ENCODE data around the gene TOMM6.

Gene TOMM6

DNA sequence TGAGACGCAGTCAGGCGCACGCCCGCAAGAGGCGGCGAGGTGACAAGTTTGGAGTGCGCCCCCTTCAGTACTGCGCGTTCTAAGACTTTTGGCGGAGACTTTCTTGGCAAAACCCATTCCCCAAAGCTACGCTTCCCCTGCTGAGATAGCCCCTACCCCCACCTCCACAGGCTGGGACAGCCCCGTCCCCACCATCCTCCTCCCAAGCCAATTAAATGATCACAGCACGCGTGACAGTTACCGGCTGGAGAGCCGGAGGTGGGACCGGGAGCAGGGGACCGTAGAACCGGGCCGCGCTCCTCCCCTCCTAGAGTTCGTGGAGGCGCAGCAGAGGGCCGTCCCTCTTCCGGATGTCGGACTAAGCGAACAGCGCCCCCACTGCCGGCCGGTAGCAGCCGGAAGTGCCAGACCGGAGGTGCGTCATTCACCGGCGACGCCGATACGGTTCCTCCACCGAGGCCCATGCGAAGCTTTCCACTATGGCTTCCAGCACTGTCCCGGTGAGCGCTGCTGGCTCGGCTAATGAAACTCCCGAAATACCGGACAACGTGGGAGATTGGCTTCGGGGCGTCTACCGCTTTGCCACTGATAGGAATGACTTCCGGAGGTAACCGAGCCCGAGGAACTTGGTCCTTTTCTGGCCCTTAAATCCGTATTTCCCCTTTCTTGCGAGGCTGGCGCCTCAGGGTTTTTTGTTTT lies at the start of gene TOMM6:
TSS of gene TOMM6 (plus strand) at position 476 of the 699 bp plus-strand sequence. CDS start at position 480, 4 bp downstream.
- in situ Hi-C loops (cut with HindIII; ENCODE audit: low sequenced_read_pairs) = loop anchor here (5.0 to 25.0 kb wide), 4 partner anchors 70 to 250 kb away; partner anchors contain the start of gene CCND3

DNA sequence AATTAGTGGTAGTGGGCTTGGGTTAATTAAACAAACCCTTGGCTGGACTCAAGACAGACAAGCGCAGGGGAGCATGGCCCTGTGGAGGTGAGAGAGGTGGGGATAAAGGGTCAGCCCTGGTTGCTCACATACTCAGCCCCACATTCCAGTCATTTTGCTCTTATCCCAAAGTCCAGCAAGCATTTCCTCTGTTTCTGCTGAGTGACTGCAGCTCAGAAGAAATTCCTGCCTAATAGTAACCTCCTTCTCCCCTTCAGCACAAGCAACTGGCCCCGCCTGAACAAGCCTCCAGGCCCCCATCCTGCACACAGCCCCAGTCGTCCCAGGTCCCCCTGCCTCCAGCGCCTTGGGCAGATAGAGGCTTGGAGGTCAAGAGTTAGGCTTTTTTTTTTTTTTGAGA lies 48.5 kb upstream of the TOMM6 start:
- in situ Hi-C loops (cut with HindIII; ENCODE audit: low sequenced_read_pairs) = no loop called here

DNA sequence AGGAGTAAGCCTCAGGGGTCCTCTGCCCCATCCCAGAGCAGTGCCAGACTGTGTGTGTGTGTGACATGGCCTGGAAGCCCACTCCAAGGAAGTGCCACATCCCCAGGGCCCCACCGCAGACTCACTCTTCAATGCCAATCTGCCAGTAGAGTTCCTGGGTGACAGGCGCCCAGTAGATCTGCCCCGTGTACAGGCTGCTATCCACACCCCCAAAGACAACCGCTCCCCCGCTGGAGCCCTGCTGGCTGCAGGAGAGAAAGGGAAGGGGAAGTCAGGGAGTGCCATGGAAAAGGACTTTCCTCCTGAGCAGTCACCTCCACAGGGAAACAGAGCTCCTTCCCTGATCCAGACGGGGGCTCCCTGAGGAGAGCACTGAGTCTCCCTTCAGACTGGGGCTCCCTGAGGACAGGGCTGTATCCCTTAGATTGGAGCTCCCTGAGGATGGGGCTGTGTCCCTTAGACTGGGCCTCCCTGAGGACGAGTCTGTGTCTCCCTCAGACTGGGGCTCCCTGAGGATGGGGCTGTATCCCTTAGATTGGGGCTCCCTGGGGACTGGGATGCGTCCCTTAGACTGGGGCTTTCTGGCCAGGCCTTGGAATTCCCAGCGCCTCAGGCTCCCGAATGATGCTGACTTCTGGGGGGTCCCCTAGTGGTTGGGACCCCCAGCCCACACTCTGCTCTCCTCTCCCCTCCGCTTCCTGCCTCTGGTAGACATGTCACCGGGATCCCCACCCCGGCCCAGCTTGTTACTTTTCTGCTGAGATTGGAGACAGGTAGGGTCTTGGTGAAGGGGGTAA lies 46.9 kb upstream of the TOMM6 start:
- in situ Hi-C loops (cut with HindIII; ENCODE audit: low sequenced_read_pairs) = no loop called here

DNA sequence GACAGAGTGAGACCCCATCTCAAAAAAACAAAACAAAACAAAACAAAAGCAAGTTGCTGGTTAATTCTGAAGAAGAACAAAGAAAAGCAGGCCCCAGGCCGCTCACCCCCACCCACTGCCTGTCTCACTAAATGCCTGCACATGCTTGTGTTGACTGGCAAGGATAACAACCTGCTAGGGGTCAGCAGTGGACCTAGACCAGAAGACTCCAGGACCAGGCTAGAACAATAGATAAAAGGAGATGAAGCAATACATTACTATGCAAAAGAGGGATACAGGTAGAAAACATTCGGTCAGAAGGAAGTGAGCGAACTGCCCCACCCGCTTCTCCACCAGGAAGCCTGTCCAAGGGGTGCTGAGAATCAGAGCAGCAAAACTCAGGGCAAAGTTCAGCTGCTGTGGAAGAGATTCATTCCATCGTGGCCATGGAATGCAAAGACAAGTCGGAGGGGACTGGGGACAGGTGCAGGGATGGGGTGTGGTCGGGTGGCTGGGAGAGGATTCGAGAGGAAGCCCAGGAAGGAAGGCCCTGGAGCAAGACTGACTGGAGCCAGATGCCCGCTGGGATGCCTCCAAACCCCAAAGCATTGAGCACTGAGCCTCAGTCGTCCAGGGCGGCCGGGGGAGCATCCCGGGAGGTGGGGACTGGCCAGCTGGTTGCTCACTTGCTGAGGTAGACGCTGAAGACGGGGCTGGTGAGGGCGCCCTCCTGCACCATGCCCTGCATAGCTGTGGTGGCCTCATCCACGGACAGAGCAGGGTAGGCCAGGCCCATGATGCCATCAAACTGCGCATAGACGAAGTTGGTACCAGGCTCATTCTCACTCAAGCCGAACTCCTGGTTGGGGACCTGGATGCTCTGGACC lies 45.6 kb upstream of the TOMM6 start:
- in situ Hi-C loops (cut with HindIII; ENCODE audit: low sequenced_read_pairs) = no loop called here

DNA sequence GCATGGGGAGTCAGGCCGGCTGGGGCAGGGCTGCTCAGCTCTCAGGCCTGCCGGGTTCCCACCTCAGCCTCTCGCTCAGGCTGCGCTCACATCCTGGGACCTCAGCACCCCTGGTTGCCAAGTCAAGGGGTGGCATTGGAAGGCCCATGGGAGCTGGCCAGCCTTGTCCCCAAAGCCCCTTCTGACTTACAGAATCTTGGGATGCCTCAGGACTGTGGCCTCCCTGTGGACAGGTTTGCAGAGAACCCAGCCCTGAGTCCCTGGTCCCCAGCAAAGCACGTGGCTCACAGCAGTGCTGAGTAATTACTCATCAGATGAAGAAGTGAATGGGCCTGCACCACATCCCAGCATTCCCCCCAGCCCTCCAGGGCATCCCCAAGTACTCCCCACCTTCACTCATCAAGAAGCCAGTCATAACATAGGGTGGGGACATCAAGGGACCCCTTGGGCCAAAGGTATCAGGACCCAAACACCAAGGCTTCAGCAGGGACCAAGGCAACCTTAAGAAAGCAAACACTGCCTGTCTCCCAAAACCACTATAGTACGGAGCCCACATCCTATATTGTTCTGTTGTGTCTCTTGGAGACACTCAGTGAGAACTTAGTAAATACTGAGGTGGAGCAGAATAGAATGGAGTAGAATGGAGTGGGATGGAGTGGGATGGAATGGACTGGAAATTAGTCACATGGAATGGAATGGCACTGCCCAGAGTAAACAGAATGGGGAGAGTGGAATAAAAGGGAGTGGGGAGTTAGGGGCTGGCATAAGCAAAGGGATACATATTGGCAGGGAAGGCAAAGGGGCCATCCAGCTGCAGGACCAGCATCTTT lies 43.9 kb upstream of the TOMM6 start:
- in situ Hi-C loops (cut with HindIII; ENCODE audit: low sequenced_read_pairs) = no loop called here

DNA sequence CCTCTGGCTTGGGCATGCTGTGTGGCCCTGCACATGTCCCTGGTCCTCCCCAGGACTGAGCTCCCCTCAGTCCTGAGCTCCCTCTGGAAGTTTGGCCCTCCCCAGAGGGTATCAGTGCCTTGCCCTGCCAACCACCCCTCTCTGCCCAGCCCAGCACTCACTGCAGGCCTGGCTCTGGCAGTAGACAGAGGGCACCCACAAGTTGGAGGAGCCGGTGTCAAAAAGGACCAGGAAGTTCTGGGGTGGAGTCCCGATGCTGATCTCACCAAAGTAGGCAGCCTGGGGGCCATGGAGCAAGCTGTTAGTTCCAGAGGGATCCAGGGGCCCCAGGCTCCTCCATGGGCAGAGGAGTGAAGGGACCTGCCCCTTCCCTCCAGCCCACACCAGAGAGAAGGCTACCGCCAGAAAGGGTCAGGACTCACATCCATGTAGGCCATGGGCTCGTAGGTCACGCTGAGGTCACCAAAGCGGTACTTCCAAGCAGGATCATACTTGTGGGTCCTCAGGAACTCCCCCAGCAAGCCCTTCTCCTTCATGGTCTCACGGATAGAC lies 43.2 kb upstream of the TOMM6 start:
- in situ Hi-C loops (cut with HindIII; ENCODE audit: low sequenced_read_pairs) = no loop called here

DNA sequence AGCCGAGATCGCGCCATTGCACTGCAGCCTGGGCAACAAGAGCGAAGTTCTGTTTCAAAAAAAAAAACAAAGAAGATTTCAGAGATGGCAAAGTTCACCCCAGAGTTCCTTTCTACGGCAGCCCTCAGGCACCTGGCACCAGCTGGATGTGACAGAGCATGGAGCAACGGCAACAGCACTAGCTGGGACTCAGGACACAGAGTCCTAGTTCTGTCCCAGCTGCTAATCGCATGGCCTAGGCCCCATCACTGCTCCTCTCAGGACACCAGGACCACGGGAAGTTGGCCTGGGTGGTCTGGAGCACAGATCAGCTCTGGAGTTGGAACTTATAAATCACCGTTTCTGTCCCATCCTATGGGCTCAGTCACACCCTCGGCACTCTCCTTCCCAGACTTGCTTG lies 41.4 kb upstream of the TOMM6 start:
- in situ Hi-C loops (cut with HindIII; ENCODE audit: low sequenced_read_pairs) = no loop called here

DNA sequence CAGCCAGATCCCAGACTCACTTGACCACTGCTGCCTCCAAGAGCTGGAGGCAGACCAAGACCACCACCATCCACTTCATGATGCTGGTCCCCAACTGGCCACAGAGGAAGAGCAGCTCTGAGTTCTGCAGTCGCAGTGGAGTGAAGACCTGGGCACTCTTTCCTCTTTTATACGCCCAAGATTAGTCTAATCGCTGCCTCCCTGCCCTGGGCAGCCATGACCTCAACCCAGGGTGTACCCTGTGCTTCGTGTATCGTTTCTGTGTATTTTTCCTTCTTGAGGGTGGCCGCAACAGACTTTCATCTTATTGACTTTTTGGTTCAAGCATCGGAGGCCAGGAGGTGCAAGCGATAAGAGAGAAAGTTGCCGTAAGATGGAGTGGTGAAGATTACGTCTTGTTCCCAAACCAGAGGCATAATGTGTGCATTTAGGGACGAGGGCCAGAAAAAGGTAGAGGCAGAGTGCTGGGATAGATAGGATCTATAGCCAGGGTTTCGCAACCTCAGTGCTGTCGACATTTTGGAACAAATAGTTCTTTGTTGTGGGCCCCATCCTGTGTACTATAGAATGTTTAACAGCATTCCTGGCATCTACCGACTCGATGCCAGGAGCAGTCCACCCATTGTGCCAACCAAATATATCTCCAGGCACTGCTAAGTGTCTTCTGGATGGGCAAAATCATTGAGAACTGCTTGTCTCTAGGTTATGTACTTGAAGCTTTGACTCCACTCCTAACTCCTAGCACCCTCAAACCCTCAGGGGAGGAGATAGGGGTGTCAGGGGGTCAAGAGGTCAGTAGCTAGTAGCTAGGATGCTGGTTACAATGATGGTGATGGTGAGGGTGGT lies 40.0 kb upstream of the TOMM6 start, which contains the start of gene PGC:
TSS of gene PGC (minus strand) at position 142 of the 846 bp plus-strand sequence. CDS start at position 79, 63 bp downstream.
- in situ Hi-C loops (cut with HindIII; ENCODE audit: low sequenced_read_pairs) = no loop called here

DNA sequence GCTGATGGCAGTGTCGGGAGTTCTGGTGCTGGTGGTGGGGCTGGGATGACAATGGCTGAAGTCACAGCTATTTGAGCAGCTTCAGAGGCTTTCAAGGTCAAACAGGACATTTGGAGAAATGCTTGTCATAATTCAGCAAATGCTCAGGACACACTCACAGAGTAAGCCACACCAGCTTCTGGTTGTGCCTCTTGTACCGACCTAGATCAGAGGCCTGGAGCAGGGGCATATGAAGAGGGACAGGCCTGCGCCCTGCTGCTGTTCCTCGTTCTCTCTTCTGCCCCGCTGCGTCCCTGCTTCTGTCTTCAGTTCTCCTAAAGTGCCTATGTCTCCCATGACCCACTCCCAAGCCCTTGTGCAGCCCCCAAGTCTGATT lies 39.4 kb upstream of the TOMM6 start:
- in situ Hi-C loops (cut with HindIII; ENCODE audit: low sequenced_read_pairs) = no loop called here

DNA sequence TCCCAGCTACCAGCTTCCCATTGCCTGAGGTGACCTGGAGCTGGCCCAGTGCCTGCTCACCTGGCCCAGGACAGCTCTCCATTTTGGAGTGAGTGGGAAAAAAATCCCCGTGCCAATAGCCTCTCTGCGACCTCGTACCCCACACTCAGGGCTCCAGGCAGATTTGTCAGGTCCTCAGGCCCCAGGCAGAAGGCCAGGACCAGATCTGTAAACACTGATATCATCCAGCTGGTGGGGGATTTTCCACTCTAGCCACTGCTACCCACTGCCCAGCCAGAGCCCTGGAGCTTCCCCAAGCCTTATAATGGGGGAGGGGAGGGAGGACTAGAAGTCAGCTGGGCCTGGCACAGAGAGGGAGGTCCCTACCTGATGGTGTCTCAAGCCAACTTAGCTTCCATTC lies 39.0 kb upstream of the TOMM6 start:
- in situ Hi-C loops (cut with HindIII; ENCODE audit: low sequenced_read_pairs) = no loop called here

DNA sequence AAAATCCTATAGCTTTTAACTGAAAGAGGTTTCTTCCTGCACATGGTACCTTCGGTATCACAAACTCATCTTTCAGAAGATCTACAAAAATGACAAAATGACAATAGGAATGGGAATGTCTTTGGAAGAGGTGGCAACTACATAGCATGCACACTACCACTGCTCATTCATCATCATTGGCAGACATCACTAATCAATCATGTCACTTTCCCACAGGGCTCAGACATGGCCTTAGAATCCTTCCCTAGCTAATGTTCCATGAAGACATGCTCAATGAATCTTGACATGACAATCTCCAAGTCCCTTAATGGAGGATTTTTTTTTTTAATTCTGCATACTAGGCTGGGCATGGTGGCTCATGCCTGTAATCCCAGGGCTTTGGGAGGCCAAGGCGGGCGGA lies 37.1 kb upstream of the TOMM6 start:
- in situ Hi-C loops (cut with HindIII; ENCODE audit: low sequenced_read_pairs) = loop anchor here (10.0 kb wide), 1 partner anchor 56 kb away; no protein-coding TSS in a partner anchor

DNA sequence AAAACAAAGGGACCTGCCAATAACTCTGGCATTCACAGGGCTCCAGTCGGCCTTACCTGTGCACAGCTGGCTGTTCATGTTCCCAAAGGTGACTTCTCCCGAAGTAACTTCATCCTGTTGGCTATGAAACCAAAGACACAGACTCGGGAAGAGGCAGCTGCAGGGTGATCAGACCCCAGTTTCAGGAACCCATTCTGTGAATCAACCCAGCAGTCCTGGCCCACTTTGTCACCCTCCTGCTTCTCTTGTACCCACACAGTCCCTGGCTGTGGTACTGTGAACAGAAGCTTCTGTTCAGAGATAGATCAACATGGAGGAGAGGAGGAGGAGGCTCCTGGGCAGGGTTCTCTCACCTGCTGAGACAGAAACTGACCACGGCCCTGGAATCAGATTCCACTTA lies 31.6 kb upstream of the TOMM6 start:
- in situ Hi-C loops (cut with HindIII; ENCODE audit: low sequenced_read_pairs) = loop anchor here (10.0 kb wide), 1 partner anchor 61 kb away; no protein-coding TSS in a partner anchor

DNA sequence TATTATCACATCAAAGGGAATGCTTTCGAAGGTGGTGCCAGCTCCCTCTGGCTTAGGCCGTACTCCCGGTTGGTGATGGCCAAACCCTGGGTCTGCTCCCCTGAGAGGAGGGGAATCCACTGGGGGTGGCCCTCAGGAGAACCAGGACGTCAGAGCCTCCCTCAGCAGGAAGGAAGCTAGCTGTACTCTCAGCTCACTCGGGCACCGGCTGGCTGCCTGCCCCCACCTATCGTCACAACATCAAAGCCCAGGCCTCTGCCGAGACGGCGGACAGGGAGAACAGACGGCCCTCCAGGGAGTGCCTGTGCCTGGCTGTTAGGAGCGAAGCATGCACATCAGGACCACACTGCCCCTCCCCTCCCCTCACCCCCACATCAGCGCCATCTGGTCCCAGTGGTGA lies 31.1 kb upstream of the TOMM6 start:
- in situ Hi-C loops (cut with HindIII; ENCODE audit: low sequenced_read_pairs) = loop anchor here (10.0 kb wide), 1 partner anchor 62 kb away; no protein-coding TSS in a partner anchor

DNA sequence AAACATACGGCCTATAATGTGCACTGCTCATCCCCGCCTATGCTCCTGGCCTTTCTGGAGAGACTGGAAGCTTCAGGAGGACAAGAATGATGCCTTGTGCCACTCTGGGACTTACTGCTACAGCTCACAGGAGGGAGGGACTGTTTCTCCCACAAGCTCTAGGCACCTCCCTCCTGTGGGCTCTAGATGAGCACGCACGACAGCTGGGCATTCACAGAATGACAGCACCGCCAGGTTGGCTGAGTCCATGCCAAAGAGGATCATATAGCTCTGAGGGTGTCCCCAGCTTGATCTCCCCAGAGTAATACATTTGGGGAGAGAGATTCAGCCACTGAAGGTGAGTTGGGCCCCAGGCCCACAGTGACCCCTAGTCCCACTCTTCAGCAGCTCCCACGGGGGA lies 30.2 kb upstream of the TOMM6 start:
- in situ Hi-C loops (cut with HindIII; ENCODE audit: low sequenced_read_pairs) = loop anchor here (10.0 kb wide), 1 partner anchor 62 kb away; no protein-coding TSS in a partner anchor

DNA sequence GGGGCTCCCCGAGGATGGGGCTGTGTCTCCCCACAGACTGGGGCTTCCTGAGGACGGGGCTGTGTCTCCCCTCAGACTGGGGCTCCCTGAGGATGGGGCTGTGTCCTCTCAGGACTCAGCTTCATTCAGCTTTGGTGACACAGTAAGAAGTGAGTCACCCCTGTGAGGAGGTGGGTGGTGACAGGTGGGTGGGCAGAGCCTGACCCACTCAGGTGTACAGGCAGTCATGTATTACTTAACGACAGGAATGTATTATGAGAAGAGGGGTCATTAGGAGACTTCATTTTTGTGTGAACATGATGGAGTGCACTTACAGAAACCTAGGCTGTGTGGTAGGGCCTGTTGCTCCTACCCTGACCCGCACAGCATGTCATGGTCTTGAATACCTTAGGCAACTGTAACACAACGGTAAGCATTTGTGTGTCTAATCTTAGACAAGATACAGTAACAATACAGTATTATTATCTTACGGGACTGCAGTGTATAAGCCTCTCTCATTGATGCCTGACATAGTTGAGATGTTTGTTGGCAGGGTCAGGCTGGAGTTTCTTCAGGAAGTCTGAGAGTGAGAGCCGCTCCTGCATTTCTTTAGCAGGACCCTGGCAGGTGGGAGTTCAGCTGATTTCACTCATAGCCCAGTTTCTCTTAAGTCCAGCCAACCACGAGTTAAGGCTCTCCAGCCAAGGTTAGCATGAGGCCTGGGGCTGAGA lies 29.4 kb upstream of the TOMM6 start:
- in situ Hi-C loops (cut with HindIII; ENCODE audit: low sequenced_read_pairs) = loop anchor here (10.0 kb wide), 1 partner anchor 63 kb away; no protein-coding TSS in a partner anchor

DNA sequence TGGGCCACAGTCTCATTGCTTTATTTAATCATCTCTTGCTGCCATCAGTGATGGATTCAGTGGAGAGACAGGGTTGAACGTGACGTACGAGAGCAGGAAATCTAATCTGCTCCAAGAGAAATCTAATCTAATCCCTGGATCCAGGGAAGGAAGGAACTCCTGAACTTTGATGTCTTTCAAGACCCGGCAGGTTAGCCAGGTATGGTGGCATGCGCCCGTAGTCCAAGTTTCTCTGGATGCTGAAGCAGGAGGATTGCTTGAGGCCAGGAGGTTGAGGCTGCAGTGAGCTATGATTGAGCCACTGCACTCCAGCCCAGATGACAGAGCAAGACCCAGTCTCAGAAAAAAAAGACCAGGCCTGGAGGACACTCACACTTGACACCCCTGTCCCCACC lies 28.9 kb upstream of the TOMM6 start:
- in situ Hi-C loops (cut with HindIII; ENCODE audit: low sequenced_read_pairs) = loop anchor here (10.0 kb wide), 1 partner anchor 64 kb away; no protein-coding TSS in a partner anchor

DNA sequence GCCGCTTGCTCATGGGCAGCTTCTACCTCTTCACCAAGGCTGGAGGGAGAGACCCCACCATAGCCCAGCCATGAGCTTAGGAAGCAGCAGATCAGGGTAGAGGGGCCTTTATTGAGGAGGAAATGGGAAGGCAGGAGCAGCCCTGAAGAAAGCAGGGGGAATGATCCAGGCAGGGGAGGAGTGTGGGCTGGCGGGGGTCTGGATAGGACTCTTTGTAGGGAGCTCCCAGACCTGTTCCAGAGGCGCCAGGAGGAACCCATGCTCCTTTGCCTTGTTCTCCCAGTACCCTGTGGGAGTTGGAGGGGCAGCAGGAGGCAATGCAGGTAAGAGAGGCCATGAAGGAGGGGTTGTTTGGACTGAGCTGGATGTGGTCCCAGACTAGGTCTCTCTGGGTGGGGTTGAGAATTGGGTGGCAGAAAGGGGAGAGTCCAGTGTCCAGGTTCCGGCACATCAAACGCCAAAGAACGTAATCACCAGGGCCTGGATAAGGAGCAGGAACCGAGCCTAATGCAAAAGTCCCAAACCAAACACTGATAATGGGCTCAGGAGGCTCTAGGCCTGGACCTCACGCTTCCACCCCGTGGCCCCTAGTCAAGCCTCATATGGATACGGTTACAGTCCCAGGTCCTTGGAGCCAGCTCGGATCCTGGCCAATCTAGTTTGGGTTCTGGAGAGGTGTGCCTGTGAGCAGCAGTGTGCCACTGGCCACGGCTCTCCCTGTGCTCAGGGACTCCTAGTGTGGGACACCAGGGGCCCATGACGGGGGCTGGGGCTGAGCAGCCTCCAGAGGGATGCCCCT lies 28.2 kb upstream of the TOMM6 start:
- in situ Hi-C loops (cut with HindIII; ENCODE audit: low sequenced_read_pairs) = loop anchor here (10.0 kb wide), 1 partner anchor 65 kb away; no protein-coding TSS in a partner anchor
